Stimulated activated CD4-positive, alpha-beta T cell treated with anti-CD3 and anti-CD28 coated beads, Interleukin-1b, Interleukin-23, amount 100 ng/mL, for 4 hours (primary cell): ENCODE data around the gene PTPN5.
"Not testable (repeated sequence)": the region's sequence is repeated elsewhere in the genome, so short reads cannot be mapped to it uniquely, and the experiment has no call there.

ENCODE experiments used
- DNase-seq, 2 donors: peaks; one replicate each; pipeline ENCODE4 v3.0.0-alpha.2; 2020; ENCODE audit warnings: low read depth in 2 of 2

The PTPN5 gene

DNA sequence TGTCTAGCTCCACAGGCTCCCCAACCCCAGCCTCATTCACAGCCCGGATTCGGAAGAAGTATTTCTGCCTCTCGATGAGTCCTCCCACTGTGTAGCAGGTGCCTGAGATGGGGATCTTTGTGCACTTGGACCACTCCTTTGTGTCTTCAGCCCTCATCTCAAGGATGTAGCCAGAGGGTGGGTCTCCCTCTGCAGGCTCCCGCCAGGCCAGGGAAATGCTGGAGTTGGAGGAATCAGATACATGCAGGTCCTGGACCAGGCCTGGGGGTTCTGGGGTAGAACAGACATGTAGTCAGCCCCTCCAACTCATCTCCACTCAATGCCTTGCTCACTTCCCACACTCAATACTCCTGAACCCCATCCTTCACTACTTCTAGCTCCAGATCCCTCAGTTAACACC is 82.2 kb downstream of the PTPN5 start:
- no peak for DNase-seq

DNA sequence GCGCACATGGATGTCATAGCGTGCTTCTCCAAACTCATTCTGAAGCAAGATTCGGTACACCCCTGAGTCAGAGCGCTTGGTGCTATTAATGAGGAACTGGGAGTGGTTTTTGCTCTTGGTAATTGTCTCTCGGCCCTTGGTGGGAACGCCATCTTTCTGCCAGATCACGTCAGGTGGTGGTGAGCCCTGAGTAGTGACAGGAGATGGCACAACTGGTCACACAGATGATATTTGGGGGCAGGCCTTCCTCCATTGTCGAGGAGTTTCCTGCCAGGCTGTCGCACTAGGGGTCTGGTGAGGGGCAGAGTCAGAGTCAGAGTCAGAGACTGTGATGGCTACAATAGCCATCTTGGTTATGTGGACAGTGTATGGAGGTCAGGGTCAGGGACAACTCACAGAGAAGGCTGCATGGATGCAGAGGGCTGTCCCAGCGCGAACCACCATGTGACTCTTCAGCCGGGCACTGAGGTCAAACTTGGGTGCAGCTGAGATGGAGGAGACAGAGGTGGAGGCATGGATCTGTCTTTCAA is 83.7 kb downstream of the PTPN5 start:
- no peak for DNase-seq

DNA sequence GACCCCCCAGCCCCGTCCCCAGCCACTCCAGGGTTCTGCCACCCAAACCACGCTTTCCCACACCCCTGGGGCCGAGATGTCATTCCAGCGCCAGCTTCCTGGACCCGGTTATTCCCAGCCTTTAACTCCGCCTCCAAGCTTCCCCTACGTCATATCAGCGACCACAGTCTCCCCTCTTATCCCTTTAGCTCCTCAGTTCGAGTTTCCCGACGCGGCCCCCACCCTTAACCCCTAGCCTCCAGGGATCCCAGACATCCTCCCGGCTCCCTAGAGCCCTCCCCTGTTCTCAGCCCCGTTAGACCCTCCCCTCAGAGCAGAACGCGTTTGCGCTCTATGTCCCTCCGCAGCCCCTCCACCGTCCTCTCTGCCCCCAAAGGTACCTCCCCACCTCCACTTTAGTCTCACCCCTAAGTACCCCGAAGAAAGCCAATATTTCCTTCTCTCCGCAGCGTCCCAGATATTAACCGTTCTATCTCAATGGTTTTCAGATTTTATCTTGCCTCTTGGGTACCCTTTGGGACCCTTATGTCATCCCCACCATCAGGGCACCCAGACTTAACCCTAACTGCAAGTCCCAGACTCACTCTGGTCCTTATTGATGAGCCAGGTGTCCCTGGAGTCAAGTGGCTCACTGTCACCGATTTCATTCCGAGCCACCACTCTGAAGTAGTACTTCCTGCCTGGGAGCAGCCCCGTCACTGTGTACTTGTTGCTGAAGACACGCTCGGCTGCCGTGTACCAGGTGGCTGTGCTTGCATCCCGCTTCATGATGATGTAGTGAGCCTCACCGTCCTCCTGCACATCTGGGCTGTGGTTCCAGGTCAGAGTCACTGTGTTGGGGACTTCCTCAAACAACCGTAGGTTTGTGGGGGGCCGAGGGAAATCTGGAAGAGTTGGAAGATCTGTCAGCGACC is 85.0 kb downstream of the PTPN5 start:
- DNase-seq, result peak; percentile 27 to 44

DNA sequence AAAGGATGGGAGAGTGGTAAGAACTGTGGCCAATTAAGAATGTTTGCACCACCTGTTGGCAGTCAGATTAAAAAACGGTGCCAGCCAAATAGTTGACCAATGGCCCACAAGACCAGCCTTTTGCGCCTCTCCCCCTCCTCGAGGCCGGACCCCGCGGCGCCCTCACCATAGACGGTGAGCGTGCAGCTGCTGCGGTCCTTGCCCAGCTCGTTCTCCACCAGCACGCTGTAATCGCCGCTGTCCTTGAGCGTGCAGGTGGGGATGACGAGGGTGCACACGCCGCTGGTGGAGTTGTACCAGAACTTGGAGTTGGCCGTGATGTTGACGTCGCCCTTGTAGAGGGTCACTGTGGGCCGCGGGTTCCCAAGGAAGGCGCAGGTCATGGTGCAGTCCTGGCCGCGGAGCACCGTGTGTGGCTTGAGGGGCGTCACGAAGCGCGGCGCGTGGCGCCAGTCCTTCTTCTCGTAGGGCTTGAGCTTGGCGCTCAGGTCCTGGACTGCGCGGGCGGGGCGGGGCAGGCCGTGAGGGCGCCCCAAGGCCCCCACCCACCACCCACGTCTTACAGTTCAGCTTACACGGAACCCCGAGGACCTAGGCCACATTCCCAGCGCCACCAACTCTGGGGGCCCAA is 85.8 kb downstream of the PTPN5 start:
- no peak for DNase-seq

DNA sequence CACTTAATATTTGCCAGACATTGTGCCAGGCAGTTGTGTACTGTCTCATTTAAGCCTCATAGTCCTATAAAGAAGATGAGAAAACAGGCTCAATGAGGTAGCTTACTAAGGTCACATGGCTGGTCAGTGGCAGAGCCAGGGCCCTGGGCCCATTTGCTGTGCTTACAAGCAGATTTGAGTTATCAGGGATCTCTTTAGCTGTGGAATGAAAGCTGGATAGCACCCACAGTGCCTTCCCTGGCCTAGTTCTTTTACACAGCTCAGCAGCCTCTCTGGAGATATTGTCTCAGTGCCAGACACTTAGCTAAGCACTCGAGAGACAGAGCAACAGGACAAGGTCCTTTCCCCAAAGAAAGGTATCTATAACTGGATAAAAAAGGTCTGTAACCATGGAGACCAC is 86.9 kb downstream of the PTPN5 start:
- no peak for DNase-seq

DNA sequence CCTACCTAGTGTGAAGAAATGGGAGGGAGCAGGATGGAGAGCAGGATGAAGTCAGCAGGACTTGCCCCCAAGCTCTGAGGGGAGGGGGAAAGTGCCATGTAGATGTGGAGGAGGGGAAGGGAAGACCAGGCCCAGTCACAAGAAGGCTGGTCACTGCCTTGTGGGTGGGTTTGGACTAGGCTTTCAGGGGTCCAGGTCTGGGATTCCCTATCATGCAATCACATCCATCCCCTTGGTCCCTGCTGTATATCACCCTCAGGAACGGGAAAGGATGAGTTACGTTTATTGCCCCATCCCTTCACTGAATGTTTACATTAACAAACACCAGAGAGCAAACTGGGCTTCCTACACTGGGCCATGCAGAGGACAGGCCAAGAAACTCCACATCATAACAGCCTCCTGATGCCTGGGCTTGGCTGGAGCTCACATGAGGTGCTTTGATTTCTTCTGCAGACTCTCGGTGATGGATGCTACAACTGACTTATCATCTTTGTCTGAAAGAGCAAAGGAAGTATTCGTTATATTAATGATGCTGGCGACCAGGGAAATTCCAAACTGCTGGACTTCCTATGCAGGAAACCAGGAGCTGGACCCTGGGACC is 87.5 kb downstream of the PTPN5 start:
- DNase-seq, result no peak

DNA sequence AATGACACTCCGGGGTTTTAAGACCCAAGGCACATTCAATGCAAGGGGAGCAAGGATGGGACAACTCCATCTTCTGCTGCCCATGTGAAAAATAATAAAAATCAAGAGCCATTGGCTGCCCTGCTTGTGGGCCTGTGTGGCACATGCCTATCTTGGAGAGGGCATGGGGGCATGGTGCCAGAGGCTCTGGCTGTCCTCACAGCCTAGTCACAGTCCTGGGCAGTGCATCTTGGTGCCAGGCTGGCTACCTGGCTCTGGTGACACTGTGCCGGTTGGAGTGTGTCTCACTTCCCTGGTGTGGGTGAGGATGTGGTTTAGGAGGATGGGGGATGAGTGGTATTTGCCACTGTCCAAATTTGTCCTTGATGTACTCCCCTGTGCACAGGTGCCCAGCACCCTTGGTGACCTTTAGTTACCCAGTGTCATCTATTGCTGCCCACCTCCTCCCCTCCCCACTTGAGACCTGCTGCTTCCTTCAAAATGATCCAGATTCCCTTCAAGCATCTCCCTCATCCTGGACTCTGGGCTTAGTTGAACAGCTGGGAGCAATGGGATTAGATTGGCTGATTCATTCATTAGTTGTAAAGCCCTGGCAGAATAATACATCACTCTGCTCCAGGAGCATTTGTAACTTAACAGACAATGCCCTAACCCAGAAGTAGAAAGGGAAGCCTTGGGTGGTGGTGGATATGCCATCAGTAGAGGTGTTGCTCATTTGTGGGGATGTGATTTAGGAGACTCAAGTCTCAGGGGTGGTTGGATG is 88.4 kb downstream of the PTPN5 start:
- no peak for DNase-seq

DNA sequence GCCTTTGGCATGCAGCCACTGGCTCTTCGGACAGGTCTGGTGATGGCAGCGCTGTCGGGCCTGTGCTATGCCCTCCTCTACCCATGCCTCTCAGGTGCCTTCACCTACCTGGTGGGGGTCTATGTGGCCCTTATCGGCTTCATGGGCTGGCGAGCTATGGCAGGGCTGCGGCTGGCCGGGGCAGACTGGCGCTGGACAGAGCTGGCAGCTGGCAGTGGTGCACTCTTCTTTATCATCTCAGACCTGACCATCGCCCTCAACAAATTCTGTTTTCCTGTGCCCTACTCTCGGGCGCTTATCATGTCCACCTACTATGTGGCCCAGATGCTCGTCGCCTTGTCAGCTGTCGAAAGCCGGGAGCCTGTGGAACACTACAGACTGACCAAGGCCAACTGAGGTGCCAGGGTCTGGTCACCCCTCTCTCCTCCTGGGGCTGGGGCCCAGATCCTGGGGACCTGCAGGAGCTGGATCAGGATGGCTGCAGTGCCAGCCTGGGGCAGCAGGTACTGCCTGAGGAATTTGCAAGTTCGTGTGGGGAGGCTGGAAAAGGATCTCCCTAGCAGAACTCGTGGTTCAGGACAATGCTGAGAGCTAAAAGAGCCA is 89.9 kb downstream of the PTPN5 start:
- DNase-seq, result no peak

DNA sequence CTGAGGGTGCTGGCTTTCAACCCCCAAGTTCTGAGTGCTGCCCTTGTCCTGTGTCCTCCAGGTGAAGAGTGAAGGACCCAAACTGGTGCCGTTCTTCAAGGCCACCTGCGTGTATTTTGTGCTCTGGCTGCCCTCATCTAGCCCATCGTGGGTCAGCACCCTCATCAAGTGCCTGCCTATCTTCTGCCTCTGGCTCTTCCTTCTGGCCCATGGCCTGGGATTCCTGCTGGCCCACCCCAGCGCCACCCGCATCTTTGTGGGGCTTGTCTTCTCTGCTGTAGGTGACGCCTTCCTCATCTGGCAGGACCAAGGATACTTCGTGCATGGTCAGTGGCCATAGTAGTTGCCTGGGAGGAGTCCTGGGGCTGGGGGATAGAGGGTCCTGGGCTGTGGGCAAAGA is 90.7 kb downstream of the PTPN5 start:
- DNase-seq, result no peak

DNA sequence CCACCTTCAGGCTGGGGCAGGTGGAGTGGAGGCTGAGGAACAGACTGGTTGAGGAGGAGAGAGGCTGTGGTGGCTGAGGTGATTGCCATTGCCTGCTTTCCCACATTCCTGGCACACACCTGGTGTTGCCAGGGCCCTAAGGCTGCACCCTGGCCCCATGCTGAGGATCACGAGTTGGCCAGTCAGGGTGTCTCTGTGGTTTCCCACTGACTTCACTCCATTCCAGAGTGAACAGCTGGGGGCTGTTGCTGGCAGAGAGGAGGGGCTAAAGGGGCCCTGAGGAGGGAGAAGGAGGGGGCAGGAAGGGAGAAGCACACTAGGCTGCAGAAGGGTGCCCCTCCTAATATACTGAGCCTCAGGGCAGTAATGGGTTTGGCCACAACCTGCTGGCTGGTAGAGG is 91.2 kb downstream of the PTPN5 start:
- DNase-seq, result no peak

DNA sequence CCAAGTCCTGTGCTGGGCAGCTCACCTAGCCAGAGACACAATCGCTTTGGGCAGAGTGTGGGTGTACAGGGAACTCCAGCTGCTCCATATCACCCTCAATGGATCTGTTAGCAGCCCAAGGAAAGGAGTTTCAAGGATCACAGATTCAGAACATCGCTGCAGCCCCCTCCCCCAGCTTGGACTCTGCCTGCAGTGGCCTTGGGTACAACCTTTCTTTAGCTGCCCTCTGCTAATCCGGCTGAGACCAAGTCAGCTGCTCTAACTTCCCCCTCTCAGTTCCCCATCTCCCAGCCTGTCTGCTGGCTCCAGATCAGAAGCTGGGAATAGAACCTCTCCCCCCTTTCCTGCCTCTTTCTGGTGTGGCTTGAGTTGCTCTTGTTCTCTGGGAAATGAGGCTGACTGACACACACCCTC is 91.7 kb downstream of the PTPN5 start:
- no peak for DNase-seq

DNA sequence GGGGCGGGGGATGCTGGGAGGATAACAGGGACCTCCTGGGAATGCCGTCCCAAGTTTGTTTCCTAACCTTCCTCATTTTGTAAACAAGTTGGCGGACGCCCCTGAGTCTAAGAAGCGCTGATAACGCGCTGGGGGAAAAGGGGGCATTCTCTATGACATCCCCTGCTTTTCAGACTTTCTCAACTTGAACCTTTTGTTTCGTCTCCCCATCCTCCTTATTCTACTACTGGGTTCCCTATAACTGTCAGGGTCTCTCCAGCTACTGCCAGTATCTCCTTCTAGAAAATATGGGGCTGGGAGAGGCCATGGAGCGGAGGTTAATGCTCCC is 92.4 kb downstream of the PTPN5 start:
- no peak for DNase-seq

DNA sequence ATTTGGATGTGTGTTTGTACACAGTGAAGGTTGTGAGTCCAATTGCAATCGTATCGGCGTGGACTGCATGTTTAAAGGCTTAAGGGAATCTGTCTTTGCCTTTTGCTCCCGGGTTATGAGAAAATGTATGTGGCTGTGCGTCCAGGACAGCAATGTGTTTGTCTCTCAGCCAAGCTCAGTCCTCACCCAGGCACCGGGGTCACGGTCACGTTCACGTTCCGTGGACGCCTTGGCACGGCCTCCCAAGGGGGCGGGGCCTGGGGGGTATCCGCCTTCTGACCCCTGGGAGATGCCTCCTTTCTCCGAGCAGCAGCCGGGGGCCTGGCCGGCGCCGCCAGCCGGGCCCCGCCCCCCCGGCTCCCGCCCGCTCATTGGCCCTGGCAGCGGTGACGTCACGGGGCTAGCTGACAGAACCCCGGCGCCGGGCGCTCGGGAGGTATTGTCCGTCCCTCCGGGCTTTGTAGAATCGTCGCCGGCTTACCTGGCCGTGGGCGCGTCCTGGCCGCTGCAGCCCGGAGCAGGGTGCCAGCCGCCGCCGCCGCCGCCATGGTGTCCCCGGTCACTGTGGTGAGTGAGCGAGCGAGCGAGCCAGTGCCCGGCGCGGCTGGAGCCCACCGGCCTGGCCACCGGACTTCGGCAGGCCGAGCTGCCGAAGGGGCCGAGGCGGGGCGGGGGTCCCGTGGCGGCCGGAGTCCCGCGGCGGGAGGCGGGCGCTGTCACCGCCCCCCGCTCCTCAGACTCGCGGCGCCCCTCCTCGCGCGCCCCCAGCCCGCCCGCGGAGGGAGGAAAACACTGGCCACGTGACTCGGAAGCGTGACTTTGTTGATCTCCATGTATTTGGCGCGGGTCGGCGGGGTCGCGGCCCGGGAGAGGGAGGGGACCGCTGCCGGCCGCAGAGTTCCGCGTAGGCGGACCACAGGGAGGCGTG is 93.0 kb downstream of the PTPN5 start, which contains the start of gene TMEM86A:
Gene TMEM86A (plus strand): TSS at position 439 of the 928 bp plus-strand sequence. CDS start 108 bp downstream, at position 547.
- peak; percentile 84 to 89 for DNase-seq

DNA sequence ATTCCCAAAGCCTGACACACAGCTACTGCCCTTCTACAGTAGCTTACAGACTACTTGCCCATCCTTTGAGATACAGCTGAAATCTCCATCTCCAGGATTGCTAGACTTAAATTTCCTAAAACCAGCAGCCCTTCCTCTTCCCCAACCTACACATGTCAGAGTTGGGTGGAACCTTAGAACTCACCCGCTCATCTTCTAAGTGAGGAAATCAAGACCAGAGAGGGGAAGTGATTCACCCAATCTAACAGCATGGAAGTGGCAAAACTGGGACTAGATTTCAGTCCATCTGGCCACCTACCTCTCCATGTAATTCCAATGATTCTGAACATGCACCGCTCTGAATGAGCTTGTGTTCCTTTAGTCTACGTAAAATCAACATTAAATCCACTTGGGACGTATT is 94.0 kb downstream of the PTPN5 start:
- DNase-seq, result no peak

DNA sequence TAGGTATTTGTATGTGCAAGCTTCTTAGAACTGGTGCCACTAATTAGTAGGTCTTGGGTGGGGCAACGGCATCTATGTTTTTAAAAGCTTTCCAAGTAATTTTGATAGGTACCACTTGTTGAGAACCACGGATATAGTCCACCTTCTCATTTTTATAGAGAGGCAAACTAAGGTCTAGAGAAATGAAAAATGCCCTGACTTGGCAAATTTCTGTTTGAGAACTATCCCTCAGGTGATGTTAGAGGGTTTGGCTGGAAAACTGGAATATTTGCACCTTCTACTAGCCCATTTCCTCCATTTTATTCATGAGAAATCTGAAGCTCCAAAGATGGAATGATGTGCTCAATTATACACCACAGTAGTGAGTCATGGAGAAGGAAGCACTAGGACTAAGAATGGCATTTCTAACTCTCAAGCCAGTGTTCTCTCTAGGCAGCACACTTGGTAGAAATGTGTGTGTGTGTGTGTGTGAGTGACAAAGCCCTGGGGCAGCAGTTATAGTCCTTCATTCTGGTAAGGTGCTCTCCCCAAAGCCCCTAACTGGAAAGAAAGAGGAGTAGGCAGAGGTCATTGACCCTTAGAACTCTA is 94.9 kb downstream of the PTPN5 start:
- no peak for DNase-seq

DNA sequence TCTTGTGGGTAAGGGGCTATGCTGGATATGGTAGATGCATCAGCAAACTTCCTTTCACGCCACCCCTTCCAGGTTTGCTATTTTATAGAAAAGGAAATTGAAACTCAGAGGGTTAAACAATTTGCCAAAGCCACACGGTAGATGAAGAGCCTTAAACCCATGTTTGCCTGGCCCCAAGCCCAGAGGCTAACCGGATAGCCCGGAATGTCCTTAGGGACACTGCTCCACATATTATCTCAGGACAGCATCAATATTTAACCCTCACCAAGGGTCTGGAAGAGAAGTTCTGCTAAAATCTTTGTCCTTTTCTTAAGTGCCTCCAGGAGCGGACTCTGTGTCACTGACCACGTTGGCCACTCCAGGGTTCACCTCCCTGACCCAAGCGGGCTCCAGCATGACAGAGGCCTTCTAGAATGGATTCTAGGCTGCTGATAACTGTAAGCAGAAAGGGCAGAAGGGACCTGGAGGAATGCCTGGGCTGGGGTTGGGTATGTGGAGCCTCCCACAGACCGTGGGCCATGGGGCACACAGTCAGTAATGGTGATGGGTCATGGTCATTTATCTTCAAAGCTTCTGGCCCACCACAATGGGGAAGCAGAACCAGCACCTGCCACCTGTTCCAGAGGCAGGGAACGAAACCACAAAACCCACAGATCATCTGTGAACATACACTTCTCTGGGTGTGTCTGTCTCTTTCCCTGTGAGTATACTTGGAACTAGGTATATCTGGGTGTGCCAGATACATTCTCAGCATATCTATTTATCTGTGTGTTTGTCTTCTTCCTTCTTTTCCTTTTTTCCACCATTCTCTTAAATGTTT is 98.4 kb downstream of the PTPN5 start:
- DNase-seq, result no peak

DNA sequence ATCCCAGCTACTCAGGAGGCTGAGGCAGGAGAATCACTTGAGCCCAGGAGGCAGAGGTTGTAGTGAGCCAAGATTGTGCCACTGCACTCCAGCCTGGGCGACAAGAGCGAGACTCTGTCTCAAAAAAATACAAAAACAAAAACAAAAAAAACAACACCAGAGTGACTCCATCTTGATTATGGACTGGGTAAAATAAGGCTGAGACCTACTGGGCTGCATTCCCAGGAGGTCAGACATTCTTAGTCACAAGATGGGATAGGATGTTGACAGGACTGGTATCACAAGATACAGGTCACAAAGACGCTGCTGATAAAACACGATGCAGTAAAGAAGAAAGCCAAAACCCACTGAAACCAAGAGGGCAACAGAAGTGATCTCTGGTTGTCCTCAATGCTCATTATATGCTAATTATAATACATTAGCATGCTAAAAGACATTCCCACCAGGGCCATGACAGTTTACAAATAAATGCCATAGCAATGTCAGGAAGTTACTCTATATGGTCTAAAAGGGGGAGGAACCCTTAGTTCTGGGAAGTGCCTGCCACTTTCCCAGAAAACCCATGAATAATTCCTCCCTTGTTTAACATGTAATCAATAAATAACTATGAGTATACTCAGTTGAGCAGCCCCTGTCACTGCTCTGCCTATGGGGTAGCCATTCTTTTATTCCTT is 100.0 kb downstream of the PTPN5 start:
- DNase-seq, result not testable (repeated sequence)

DNA sequence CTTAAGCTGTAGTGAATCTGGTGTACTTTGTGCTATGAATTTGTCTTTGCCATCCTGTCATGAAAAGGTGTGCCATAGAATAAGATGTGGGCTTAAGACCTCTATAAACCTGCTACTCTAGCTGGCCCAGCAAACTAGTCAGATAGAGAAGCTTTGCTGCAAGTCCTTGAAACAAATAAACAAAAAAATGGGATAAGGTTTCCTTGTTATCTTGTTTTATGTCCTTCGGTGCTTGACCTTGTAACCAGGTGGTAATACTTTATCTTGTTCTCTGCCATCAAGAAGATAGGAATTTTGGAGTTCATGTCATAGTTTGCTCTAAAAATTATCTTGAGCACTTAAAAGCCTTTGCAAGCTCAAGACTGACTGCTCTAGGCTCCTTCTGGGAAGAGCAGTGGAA is 107.3 kb downstream of the PTPN5 start:
- no peak for DNase-seq

DNA sequence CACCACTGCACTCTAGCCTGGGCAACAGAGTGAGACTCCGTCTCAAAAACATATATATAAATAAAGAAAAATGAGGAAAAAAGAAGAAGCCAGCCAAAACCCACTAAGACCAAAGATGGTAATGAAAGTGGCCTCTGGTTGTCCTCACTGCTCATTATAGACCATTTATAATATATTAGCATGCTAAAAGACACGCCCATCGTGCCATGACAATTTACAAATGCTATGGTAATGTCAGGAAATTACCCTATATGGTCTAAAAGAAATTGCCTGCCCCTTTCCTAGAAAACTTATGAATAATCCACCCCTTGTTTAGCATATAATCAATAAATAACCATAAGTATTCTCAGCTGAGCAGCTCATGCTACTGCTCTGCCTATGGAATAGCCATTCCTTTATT is 109.1 kb downstream of the PTPN5 start:
- no peak for DNase-seq
